HEK293 (cell line): ENCODE data around the gene LRRC26.

ENCODE experiments used
- CTCF ChIA-PET: fragments of 350-600 bp; formaldehyde crosslinking; extraction: SDS; loops from one replicate; lab custom pipeline; 2021; ENCODE audit warnings: antibody characterized with exemption; lab: Yijun Ruan, JAX
- POLR2A ChIA-PET: fragments of 300-600 bp; formaldehyde crosslinking; extraction: SDS; loops from one replicate; lab custom pipeline; 2020; ENCODE audit warnings: antibody characterized with exemption, inconsistent platforms; lab: Yijun Ruan, JAX
- H3K27ac ChIP-seq: fragments of 200-500 bp; sonication (Bioruptor generic); 2 replicates; pipeline ENCODE4 v1.5.1; 2014; ENCODE audit warnings: low read depth, low read length, control low read depth, inconsistent platforms; ENCODE audit errors: extremely low read depth
- H3K36me3 ChIP-seq, 2 experiments: fragments of 200-500 bp in 1 of 2; sonication (Bioruptor generic) in 1 of 2; 1 replicate in 1 of 2; 2 replicates in 1 of 2; pipeline ENCODE4 v1.5.1; 2014 to 2017; ENCODE audit warnings: inconsistent platforms in 2 of 2, low read length in 2 of 2; ENCODE audit not compliant: control insufficient read depth in 2 of 2, insufficient read depth in 1 of 2
- H3K4me1 ChIP-seq: fragments of 200-500 bp; sonication (Bioruptor generic); 2 replicates; pipeline ENCODE4 v1.5.1; 2014; ENCODE audit warnings: mild to moderate bottlenecking, low read length, inconsistent platforms; ENCODE audit not compliant: control insufficient read depth, insufficient read depth
- H3K4me3 ChIP-seq: 2 replicates; pipeline ENCODE4 v1.5.1; 2011; ENCODE audit warnings: low read depth, mild to moderate bottlenecking, control low read depth, low read length, moderate library complexity
- H3K9me3 ChIP-seq: fragments of 200-500 bp; sonication (Bioruptor generic); 2 replicates; pipeline ENCODE4 v1.5.1; 2014; ENCODE audit warnings: low read depth, low read length, inconsistent platforms; ENCODE audit not compliant: control insufficient read depth, insufficient read depth
- EGR2 ChIP-seq: fragments of 450-650 bp; formaldehyde crosslinking; IDR thresholded peaks from 2 replicates; pipeline ENCODE4 v1.5.1; 2016; ENCODE audit warnings: low read depth, missing biosample characterization, missing genetic modification characterization
- GLIS2 ChIP-seq: fragments of 450-650 bp; formaldehyde crosslinking; IDR thresholded peaks from 2 replicates; pipeline ENCODE4 v1.5.1; 2016; ENCODE audit warnings: missing biosample characterization, missing genetic modification characterization
- KLF10 ChIP-seq: fragments of 450-650 bp; IDR thresholded peaks from 2 replicates; pipeline ENCODE4 v1.5.1; 2018; ENCODE audit warnings: missing biosample characterization, mild to moderate bottlenecking, missing genetic modification characterization
- REPIN1 ChIP-seq: fragments of 450-650 bp; formaldehyde crosslinking; IDR thresholded peaks from 2 replicates; pipeline ENCODE4 v1.5.1; 2017; ENCODE audit warnings: missing biosample characterization, missing genetic modification characterization, low read depth
- ZFP3 ChIP-seq: fragments of 450-650 bp; formaldehyde crosslinking; IDR thresholded peaks from 2 replicates; pipeline ENCODE4 v1.5.1; 2016; ENCODE audit warnings: low read depth, missing biosample characterization, missing genetic modification characterization
- ZNF138 ChIP-seq: fragments of 450-650 bp; formaldehyde crosslinking; IDR thresholded peaks from 2 replicates; pipeline ENCODE4 v1.5.1; 2016; ENCODE audit warnings: missing biosample characterization, missing genetic modification characterization, borderline replicate concordance
- ZNF140 ChIP-seq: fragments of 450-650 bp; formaldehyde crosslinking; IDR thresholded peaks from 2 replicates; pipeline ENCODE4 v1.5.1; 2016; ENCODE audit warnings: missing biosample characterization, missing genetic modification characterization
- ZNF157 ChIP-seq: fragments of 450-650 bp; formaldehyde crosslinking; IDR thresholded peaks from 2 replicates; pipeline ENCODE4 v1.5.1; 2016; ENCODE audit warnings: missing biosample characterization, missing genetic modification characterization
- ZNF354C ChIP-seq: fragments of 450-650 bp; formaldehyde crosslinking; IDR thresholded peaks from 2 replicates; pipeline ENCODE4 v1.5.1; 2016; ENCODE audit warnings: missing biosample characterization, missing genetic modification characterization, low read depth, borderline replicate concordance
- ZNF473 ChIP-seq: fragments of 450-650 bp; formaldehyde crosslinking; IDR thresholded peaks from 2 replicates; pipeline ENCODE4 v1.5.1; 2017; ENCODE audit warnings: missing biosample characterization, missing genetic modification characterization
- ZNF555 ChIP-seq: fragments of 450-650 bp; formaldehyde crosslinking; conservative IDR thresholded peaks from 2 replicates; pipeline ENCODE4 v1.5.1; 2017; ENCODE audit warnings: missing biosample characterization, mild to moderate bottlenecking, missing genetic modification characterization, inconsistent platforms
- ZNF600 ChIP-seq: fragments of 450-650 bp; formaldehyde crosslinking; IDR thresholded peaks from 2 replicates; pipeline ENCODE4 v1.5.1; 2016; ENCODE audit warnings: missing biosample characterization, missing genetic modification characterization
- ZNF639 ChIP-seq: fragments of 450-650 bp; formaldehyde crosslinking; IDR thresholded peaks from 2 replicates; pipeline ENCODE4 v1.5.1; 2016; ENCODE audit warnings: missing biosample characterization, missing genetic modification characterization
- ZNF660 ChIP-seq: fragments of 450-650 bp; IDR thresholded peaks from 2 replicates; pipeline ENCODE4 v1.5.1; 2018; ENCODE audit warnings: missing biosample characterization, mild to moderate bottlenecking, missing genetic modification characterization
- ZNF704 ChIP-seq: fragments of 450-650 bp; formaldehyde crosslinking; IDR thresholded peaks from 2 replicates; pipeline ENCODE4 v1.5.1; 2016; ENCODE audit warnings: missing biosample characterization, missing genetic modification characterization
- ZSCAN18 ChIP-seq: fragments of 450-650 bp; formaldehyde crosslinking; IDR thresholded peaks from 2 replicates; pipeline ENCODE4 v1.5.1; 2016; ENCODE audit warnings: missing biosample characterization, missing genetic modification characterization
- TF ChIP-seq, protein P1 (sequence below): fragments of 450-650 bp; formaldehyde crosslinking; IDR thresholded peaks from 2 replicates; pipeline ENCODE4 v1.5.1; 2016; ENCODE audit warnings: missing biosample characterization, missing genetic modification characterization
- TF ChIP-seq, protein P2 (sequence below): fragments of 450-650 bp; formaldehyde crosslinking; IDR thresholded peaks from 2 replicates; pipeline ENCODE4 v1.5.0; 2017; ENCODE audit warnings: missing biosample characterization, missing genetic modification characterization, borderline replicate concordance
- TF ChIP-seq, protein P3 (sequence below): fragments of 450-650 bp; formaldehyde crosslinking; IDR thresholded peaks from 2 replicates; pipeline ENCODE4 v1.5.1; 2016; ENCODE audit warnings: missing biosample characterization, missing genetic modification characterization

The LRRC26 gene

GRCh38 chr9:137213160-137214060 lies 43.6 kb upstream of the LRRC26 start:
- ChIA-PET POLR2A (interaction anchor here (1.0 to 17.2 kb wide), 3 partner anchors 5 to 27 kb away, joined by 5 to 304 read pairs (median 304); partner anchors contain the start of genes CYSRT1, NDOR1, RNF208 and RNF224), CTCF (interaction anchor here (0.7 to 1.2 kb wide), 5 partner anchors 10 to 156 kb away, joined by 3 to 8 read pairs (median 3); partner anchors contain the start of gene TPRN)
- Histone ChIP-seq H3K27ac (no peak overlapping the region), H3K9me3 (no peaks in the 10 kb centered on the region), H3K36me3 (peaks cover 7 to 86% of the 10 kb centered on the region in 2 experiments; a peak in 2 of 3 replicates), H3K4me1 (no peaks in the 10 kb centered on the region), H3K4me3 (no peak overlapping the region)
- TF ChIP-seq ZNF660 (no peak), ZNF140 (tag by site-specific recombination) (no peak), ZNF600 (tag by site-specific recombination) (no peak), ZNF473 (tag by site-specific recombination) (no peak), ZNF555 (no peak), ZNF157 (tag by site-specific recombination) (peak; percentile 68), ZNF639 (no peak), EGR2 (tag by site-specific recombination) (peak; percentile 9; the same call in 1 of the 2 replicates), GLIS2 (peak; percentile 24; the same call in 1 of the 2 replicates), ZNF704 (no peak), REPIN1 (no peak), KLF10 (tag by site-specific recombination) (no peak), ZFP3 (tag by site-specific recombination) (no peak), ZNF138 (no peak), ZSCAN18 (tag by site-specific recombination) (no peak), ZNF354C (tag by site-specific recombination) (no peak)
- TF ChIP-seq, protein P1, sequence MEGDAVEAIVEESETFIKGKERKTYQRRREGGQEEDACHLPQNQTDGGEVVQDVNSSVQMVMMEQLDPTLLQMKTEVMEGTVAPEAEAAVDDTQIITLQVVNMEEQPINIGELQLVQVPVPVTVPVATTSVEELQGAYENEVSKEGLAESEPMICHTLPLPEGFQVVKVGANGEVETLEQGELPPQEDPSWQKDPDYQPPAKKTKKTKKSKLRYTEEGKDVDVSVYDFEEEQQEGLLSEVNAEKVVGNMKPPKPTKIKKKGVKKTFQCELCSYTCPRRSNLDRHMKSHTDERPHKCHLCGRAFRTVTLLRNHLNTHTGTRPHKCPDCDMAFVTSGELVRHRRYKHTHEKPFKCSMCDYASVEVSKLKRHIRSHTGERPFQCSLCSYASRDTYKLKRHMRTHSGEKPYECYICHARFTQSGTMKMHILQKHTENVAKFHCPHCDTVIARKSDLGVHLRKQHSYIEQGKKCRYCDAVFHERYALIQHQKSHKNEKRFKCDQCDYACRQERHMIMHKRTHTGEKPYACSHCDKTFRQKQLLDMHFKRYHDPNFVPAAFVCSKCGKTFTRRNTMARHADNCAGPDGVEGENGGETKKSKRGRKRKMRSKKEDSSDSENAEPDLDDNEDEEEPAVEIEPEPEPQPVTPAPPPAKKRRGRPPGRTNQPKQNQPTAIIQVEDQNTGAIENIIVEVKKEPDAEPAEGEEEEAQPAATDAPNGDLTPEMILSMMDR, result peak; percentile 55
- TF ChIP-seq, protein P2, sequence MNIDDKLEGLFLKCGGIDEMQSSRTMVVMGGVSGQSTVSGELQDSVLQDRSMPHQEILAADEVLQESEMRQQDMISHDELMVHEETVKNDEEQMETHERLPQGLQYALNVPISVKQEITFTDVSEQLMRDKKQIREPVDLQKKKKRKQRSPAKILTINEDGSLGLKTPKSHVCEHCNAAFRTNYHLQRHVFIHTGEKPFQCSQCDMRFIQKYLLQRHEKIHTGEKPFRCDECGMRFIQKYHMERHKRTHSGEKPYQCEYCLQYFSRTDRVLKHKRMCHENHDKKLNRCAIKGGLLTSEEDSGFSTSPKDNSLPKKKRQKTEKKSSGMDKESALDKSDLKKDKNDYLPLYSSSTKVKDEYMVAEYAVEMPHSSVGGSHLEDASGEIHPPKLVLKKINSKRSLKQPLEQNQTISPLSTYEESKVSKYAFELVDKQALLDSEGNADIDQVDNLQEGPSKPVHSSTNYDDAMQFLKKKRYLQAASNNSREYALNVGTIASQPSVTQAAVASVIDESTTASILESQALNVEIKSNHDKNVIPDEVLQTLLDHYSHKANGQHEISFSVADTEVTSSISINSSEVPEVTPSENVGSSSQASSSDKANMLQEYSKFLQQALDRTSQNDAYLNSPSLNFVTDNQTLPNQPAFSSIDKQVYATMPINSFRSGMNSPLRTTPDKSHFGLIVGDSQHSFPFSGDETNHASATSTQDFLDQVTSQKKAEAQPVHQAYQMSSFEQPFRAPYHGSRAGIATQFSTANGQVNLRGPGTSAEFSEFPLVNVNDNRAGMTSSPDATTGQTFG (tag by site-specific recombination), result no peak
- TF ChIP-seq, protein P3, sequence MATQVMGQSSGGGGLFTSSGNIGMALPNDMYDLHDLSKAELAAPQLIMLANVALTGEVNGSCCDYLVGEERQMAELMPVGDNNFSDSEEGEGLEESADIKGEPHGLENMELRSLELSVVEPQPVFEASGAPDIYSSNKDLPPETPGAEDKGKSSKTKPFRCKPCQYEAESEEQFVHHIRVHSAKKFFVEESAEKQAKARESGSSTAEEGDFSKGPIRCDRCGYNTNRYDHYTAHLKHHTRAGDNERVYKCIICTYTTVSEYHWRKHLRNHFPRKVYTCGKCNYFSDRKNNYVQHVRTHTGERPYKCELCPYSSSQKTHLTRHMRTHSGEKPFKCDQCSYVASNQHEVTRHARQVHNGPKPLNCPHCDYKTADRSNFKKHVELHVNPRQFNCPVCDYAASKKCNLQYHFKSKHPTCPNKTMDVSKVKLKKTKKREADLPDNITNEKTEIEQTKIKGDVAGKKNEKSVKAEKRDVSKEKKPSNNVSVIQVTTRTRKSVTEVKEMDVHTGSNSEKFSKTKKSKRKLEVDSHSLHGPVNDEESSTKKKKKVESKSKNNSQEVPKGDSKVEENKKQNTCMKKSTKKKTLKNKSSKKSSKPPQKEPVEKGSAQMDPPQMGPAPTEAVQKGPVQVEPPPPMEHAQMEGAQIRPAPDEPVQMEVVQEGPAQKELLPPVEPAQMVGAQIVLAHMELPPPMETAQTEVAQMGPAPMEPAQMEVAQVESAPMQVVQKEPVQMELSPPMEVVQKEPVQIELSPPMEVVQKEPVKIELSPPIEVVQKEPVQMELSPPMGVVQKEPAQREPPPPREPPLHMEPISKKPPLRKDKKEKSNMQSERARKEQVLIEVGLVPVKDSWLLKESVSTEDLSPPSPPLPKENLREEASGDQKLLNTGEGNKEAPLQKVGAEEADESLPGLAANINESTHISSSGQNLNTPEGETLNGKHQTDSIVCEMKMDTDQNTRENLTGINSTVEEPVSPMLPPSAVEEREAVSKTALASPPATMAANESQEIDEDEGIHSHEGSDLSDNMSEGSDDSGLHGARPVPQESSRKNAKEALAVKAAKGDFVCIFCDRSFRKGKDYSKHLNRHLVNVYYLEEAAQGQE (tag by site-specific recombination), result no peak
